Smooth muscle cell (in vitro differentiated cells): ENCODE results near the gene SPACA4. TPM values are rescaled to one million over a fixed set of nuclear protein-coding genes. Genes with fewer than 3 reads are reported as not detected.

Experiments used
- DNase-seq: peaks from one replicate; lab custom pipeline; 2025; ENCODE audit not compliant: unreplicated experiment; lab: John Stamatoyannopoulos, UW
- H2AFZ ChIP-seq: fragments of 200-600 bp; sonication (generic); 2 replicates; pipeline ENCODE4 v1.6.0; 2016; ENCODE audit warnings: antibody characterized with exemption, low read depth, mild to moderate bottlenecking
- H3F3A ChIP-seq: fragments of 200-600 bp; sonication (generic); 2 replicates; pipeline ENCODE4 v1.6.0; 2017; ENCODE audit warnings: antibody characterized with exemption, low read depth
- H3K27ac ChIP-seq: fragments of 200-600 bp; sonication (generic); 2 replicates; pipeline ENCODE4 v1.5.1; 2016; ENCODE audit warnings: low read depth, mild to moderate bottlenecking
- H3K27me3 ChIP-seq: fragments of 200-600 bp; sonication (generic); 2 replicates; pipeline ENCODE4 v1.6.1; 2016; ENCODE audit warnings: low read depth, mild to moderate bottlenecking
- H3K36me3 ChIP-seq: fragments of 200-600 bp; sonication (generic); 2 replicates; pipeline ENCODE4 v1.5.1; 2016; ENCODE audit warnings: low read depth
- H3K4me1 ChIP-seq: fragments of 200-600 bp; sonication (generic); 2 replicates; pipeline ENCODE4 v1.5.1; 2016; ENCODE audit warnings: low read depth
- H3K4me2 ChIP-seq: fragments of 200-600 bp; sonication (generic); 2 replicates; pipeline ENCODE4 v1.6.0; 2016; ENCODE audit warnings: mild to moderate bottlenecking
- H3K4me3 ChIP-seq: fragments of 200-600 bp; sonication (generic); 2 replicates; pipeline ENCODE4 v1.5.1; 2016; ENCODE audit warnings: mild to moderate bottlenecking
- H3K79me2 ChIP-seq: fragments of 200-600 bp; sonication (generic); 2 replicates; pipeline ENCODE4 v1.6.0; 2016; ENCODE audit warnings: low read depth, mild to moderate bottlenecking
- H3K9ac ChIP-seq: fragments of 200-600 bp; sonication (generic); 2 replicates; pipeline ENCODE4 v1.6.0; 2016; ENCODE audit warnings: low read depth
- H3K9me3 ChIP-seq: fragments of 200-600 bp; sonication (generic); replicated peaks from 2 replicates; pipeline ENCODE4 v1.5.1; 2016; ENCODE audit warnings: low read depth
- H4K20me1 ChIP-seq: fragments of 200-600 bp; sonication (generic); 2 replicates; pipeline ENCODE4 v1.6.0; 2016; ENCODE audit warnings: low read depth
- WGBS: methylation state at CpG from one replicate; pipeline ENCODE4 v1.1.7; 2016; ENCODE audit warnings: low lambda C conversion rate; 5-methylcytosine and 5-hydroxymethylcytosine counted together
- polyA plus RNA-seq: library from polyadenylated mRNA; unstranded; fragments of >200 nt; fragmentation: Nextera tagmentation; extraction: Ambion mirVana; gene quantifications from 2 replicates; pipeline ENCODE4 v1.2.1, GENCODE V29; 2016
- total RNA-seq: library from RNA; depleted of rRNA; stranded (reverse); fragments of >200 nt; gene quantifications from 2 replicates; pipeline ENCODE4 v1.2.3, GENCODE V29; 2014
- TF ChIP-seq, protein P1 (sequence below): fragments of 200-600 bp; sonication (generic); IDR thresholded peaks from 2 replicates; pipeline ENCODE4 v1.5.1; 2017; ENCODE audit warnings: borderline replicate concordance, mild to moderate bottlenecking, antibody characterized with exemption; ENCODE audit not compliant: insufficient read depth, poor library complexity, severe bottlenecking

Gene SPACA4
- total and polyA plus RNA-seq, 2 experiments from 2014 or later = 0.43 TPM; not detected in 1

DNA sequence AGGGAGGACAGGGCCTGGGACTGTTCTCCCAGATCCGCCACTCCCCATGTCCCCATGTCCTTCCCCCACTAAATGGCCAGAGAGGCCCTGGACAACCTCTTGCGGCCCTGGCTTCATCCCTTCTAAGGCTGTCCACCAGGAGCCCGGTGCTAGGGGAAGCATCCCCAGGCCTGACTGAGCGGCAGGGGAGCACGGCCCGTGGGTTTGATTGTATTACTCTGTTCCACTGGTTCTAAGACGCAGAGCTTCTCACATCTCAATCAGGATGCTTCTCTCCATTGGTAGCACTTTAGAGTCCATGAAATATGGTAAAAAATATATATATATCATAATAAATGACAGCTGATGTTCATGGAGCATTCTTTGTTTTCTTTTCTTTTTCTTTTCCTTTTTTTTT, 815 bp downstream of the SPACA4 start:
- TF ChIP-seq, protein P1, sequence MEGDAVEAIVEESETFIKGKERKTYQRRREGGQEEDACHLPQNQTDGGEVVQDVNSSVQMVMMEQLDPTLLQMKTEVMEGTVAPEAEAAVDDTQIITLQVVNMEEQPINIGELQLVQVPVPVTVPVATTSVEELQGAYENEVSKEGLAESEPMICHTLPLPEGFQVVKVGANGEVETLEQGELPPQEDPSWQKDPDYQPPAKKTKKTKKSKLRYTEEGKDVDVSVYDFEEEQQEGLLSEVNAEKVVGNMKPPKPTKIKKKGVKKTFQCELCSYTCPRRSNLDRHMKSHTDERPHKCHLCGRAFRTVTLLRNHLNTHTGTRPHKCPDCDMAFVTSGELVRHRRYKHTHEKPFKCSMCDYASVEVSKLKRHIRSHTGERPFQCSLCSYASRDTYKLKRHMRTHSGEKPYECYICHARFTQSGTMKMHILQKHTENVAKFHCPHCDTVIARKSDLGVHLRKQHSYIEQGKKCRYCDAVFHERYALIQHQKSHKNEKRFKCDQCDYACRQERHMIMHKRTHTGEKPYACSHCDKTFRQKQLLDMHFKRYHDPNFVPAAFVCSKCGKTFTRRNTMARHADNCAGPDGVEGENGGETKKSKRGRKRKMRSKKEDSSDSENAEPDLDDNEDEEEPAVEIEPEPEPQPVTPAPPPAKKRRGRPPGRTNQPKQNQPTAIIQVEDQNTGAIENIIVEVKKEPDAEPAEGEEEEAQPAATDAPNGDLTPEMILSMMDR = no peak
- H3K4me3 ChIP-seq = no peak overlapping the region
- no peaks in the 10 kb centered on the region for H4K20me1 ChIP-seq
- H3K79me2 ChIP-seq = no peaks in the 10 kb centered on the region
- no peak overlapping the region for H3K9ac ChIP-seq
- H3K4me2 ChIP-seq = no peak overlapping the region
- H3K27me3 ChIP-seq = no peaks in the 10 kb centered on the region
- no peaks in the 10 kb centered on the region for H3K9me3 ChIP-seq
- DNase-seq = no peak
- 94% methylated on average over 7 of the region's 7 CpGs for WGBS
- no peak overlapping the region for H2AFZ ChIP-seq
- H3K36me3 ChIP-seq = no peaks in the 10 kb centered on the region
- no peaks in the 10 kb centered on the region for H3F3A ChIP-seq
- no peaks in the 10 kb centered on the region for H3K4me1 ChIP-seq
- H3K27ac ChIP-seq = no peak overlapping the region

DNA sequence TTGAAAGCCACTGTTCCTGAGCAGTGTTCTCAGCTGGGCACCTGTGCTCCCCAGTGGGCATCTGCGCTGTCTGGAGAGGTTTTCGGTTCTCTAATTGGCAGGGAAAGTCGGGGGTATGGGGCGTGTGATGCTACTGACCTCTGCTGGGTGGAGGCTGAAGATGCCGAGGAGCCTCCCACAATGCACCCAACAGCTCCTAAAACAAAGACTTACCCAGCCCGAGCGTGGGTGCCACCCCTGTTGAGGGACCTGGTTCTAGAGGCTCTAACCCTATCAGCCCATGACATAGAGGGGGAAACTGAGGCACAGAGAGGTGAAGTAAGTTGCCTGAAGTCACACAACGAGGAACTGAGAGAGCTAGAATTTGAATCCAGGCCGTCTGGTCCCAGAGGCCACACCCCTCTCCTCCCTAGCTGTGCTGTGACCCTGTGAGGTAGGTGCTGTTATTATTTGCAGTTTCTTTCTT, 2.3 kb downstream of the SPACA4 start:
- no peaks in the 10 kb centered on the region for H3K27me3 ChIP-seq
- no peak overlapping the region for H3K4me2 ChIP-seq
- no peaks in the 10 kb centered on the region for H4K20me1 ChIP-seq
- TF ChIP-seq, protein P1 = peak; percentile 24
- no peaks in the 10 kb centered on the region for H3K79me2 ChIP-seq
- no peak overlapping the region for H2AFZ ChIP-seq
- no peak overlapping the region for H3K4me3 ChIP-seq
- H3K9ac ChIP-seq = no peak overlapping the region
- H3K9me3 ChIP-seq = no peaks in the 10 kb centered on the region
- no peak overlapping the region for H3K27ac ChIP-seq
- WGBS = 58% methylated on average over 9 of the region's 9 CpGs
- H3K36me3 ChIP-seq = no peaks in the 10 kb centered on the region
- no peaks in the 10 kb centered on the region for H3K4me1 ChIP-seq
- H3F3A ChIP-seq = no peaks in the 10 kb centered on the region
- DNase-seq = no peak

GRCh38 chr19:48609571-48610108, 3.1 kb downstream of the SPACA4 start:
- no peak for DNase-seq
- H3K4me2 ChIP-seq = no peak overlapping the region
- no peaks in the 10 kb centered on the region for H3K9me3 ChIP-seq
- no peaks in the 10 kb centered on the region for H3K27me3 ChIP-seq
- H3K4me3 ChIP-seq = no peak overlapping the region
- H3F3A ChIP-seq = no peaks in the 10 kb centered on the region
- no peaks in the 10 kb centered on the region for H3K36me3 ChIP-seq
- no peak overlapping the region for H3K9ac ChIP-seq
- H3K27ac ChIP-seq = no peak overlapping the region
- H4K20me1 ChIP-seq = peaks cover under 1% of the 10 kb centered on the region
- H3K79me2 ChIP-seq = no peaks in the 10 kb centered on the region
- H3K4me1 ChIP-seq = no peaks in the 10 kb centered on the region
- TF ChIP-seq, protein P1 = no peak
- 91% methylated on average over 12 of the region's 20 CpGs for WGBS
- H2AFZ ChIP-seq = no peak overlapping the region

DNA sequence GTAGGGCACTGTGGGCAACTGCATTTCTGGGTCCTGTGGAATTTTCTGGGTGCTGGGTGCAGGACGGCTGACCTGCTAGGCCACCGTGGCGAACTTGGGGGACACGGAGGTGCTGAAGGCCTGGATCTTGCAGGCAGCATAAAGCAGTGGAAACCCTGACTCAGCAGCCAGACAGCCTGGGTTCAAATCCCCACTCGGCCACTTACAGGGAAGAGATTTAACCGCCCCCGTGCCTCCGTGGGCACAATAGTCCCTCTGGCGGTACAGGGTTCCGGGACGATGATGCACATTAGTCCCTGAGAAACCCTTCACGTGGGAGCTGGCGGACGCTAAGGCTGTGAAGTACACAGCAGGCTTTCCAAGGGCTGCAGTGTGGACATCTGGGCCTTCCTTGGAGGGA, 5.3 kb downstream of the SPACA4 start:
- Histone ChIP-seq H3K36me3 (peaks cover 3% of the 10 kb centered on the region), H3K9ac (no peak overlapping the region), H3K79me2 (peaks cover 7% of the 10 kb centered on the region), H2AFZ (no peak overlapping the region), H3K4me2 (no peak overlapping the region), H3K4me1 (peaks cover 10% of the 10 kb centered on the region), H3K9me3 (no peaks in the 10 kb centered on the region), H3K4me3 (no peak overlapping the region), H4K20me1 (peaks cover 23% of the 10 kb centered on the region), H3F3A (peaks cover 14% of the 10 kb centered on the region), H3K27me3 (no peaks in the 10 kb centered on the region), H3K27ac (no peak overlapping the region)
- TF ChIP-seq, protein P1 = no peak
- no peak for DNase-seq
- 84% methylated on average over 14 of the region's 14 CpGs for WGBS
